Skeletal muscle tissue (tissue), 4 donors: ENCODE data around the gene IQSEC3. TPM values are rescaled to one million over a fixed set of nuclear protein-coding genes. Genes with fewer than 3 reads are reported as not detected.

ENCODE experiments used
- H3K27ac ChIP-seq: one replicate; pipeline ENCODE4 v1.7.0; 2013; ENCODE audit warnings: mild to moderate bottlenecking, low read depth, low read length, inconsistent platforms
- H3K27me3 ChIP-seq, 3 donors: one replicate each; pipeline ENCODE4 v1.7.0; 2013; ENCODE audit warnings: low read length in 3 of 3; ENCODE audit not compliant: control insufficient read depth in 3 of 3, insufficient read depth in 3 of 3
- H3K36me3 ChIP-seq, 3 donors: one replicate each; pipeline ENCODE4 v1.7.0; 2013; ENCODE audit warnings: low read length in 3 of 3; ENCODE audit not compliant: control insufficient read depth in 3 of 3, insufficient read depth in 3 of 3
- H3K4me1 ChIP-seq, 3 donors: one replicate each; pipeline ENCODE4 v1.7.0; 2013; ENCODE audit warnings: low read length in 3 of 3, mild to moderate bottlenecking in 3 of 3; ENCODE audit not compliant: control insufficient read depth in 3 of 3, insufficient read depth in 3 of 3
- H3K4me3 ChIP-seq, 3 donors: one replicate each; pipeline ENCODE4 v1.7.0; 2013; ENCODE audit warnings: low read length in 3 of 3
- H3K9ac ChIP-seq, 3 donors: one replicate each; pipeline ENCODE4 v1.7.0; 2013; ENCODE audit warnings: low read length in 3 of 3, mild to moderate bottlenecking in 3 of 3, moderate library complexity in 2 of 3, low read depth in 1 of 3
- H3K9me3 ChIP-seq, 3 donors: one replicate each; pipeline ENCODE4 v1.7.0; 2013; ENCODE audit warnings: low read length in 3 of 3; ENCODE audit not compliant: control insufficient read depth in 3 of 3
- total RNA-seq: library from RNA; depleted of rRNA; stranded (reverse); fragments of >200 nt; gene quantifications from one replicate; pipeline ENCODE4 v1.2.3, GENCODE V29; 2014
- donor health status: Osteomylitis.

IQSEC3 gene
- total RNA-seq, 1 donor from 2014 or later = 1.0 TPM

GRCh38 chr12:108594-108993, 42.0 kb downstream of the IQSEC3 start:
- Histone ChIP-seq H3K36me3 (no peaks in the 10 kb centered on the region), H3K4me3 (no peak overlapping the region), H3K27ac (no peak overlapping the region), H3K4me1 (peaks cover 0 to 7% (median 5%) of the 10 kb centered on the region in 3 donors), H3K27me3 (peaks cover 9 to 29% (median 23%) of the 10 kb centered on the region in 3 donors), H3K9me3 (no peaks in the 10 kb centered on the region), H3K9ac (no peak overlapping the region)

- H3K9ac ChIP-seq = no peak overlapping the region
- no peaks in the 10 kb centered on the region for H3K9me3 ChIP-seq
- no peak overlapping the region for H3K27ac ChIP-seq
- no peak overlapping the region for H3K4me3 ChIP-seq
- H3K36me3 ChIP-seq = no peaks in the 10 kb centered on the region
- H3K27me3 ChIP-seq = peaks cover 9 to 29% (median 20%) of the 10 kb centered on the region in 3 donors
- H3K4me1 ChIP-seq = peaks cover 0 to 7% (median 5%) of the 10 kb centered on the region in 3 donors
These were observed 42.9 kb downstream of the IQSEC3 start for GRCh38 chr12:109446-109845.

DNA sequence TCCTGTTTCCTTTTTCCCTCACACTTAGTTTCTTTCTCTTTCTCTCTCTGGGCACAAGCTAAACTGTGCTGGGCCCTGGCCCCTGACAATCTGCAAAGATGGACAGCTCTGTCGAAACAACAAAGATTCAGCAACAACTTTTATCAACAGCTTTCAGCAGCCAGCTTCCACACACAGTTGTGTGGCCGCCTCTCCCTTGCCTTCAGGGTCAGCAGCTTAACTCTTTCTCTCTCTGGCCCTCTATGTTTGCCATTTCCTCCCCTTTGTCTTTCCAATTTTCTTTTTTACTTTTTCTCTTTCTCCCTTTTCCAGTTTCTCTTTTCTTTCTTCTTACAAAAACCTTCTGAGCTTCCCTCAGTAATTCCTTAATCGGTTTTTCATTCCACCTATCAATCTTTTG, 43.3 kb downstream of the IQSEC3 start:
- Histone ChIP-seq H3K27me3 (peaks cover 7 to 25% (median 17%) of the 10 kb centered on the region in 3 donors), H3K9ac (no peak overlapping the region), H3K4me3 (no peak overlapping the region), H3K36me3 (no peaks in the 10 kb centered on the region), H3K4me1 (peaks cover 0 to 7% (median 2%) of the 10 kb centered on the region in 3 donors), H3K9me3 (no peaks in the 10 kb centered on the region), H3K27ac (no peak overlapping the region)

DNA sequence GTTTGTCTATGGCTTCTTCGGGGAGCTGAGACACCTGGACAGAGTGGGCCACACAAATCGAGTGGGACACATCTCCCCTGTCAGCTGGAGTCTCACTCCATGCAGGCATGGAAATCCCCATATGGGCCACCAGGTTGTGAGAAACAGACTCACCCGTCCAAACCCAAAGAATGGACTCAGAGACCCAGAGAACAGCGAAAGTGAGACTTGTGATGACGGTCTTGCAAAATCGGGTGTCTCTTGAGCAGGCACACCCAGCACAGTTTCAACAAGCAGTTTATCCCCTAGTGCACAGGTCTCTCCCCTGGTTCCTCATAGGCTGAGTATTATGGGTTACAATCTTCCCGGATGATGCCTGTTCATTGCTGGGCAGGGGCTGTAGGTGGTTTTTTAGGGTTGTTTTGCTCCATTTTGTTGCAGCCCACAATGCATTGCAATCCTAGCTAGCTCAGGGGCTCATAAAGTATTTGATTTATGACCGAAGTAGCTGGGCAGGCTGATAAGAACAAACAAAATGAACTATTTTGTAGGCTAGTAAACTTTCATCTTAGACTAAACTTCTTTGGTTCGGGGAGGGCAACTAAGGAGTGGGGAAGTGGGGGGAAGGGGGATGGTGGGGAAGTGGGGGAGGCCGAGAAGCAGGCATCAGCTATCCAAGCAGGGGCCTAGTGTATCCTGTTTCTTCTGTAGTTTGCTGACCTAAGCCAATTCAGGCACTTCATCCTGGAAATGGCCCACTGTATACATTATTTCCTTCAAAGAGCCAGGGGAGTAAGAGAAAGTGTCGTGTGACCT, 45.3 kb downstream of the IQSEC3 start:
- H3K27me3 ChIP-seq = peaks cover 12 to 26% (median 17%) of the 10 kb centered on the region in 3 donors
- no peak overlapping the region for H3K9ac ChIP-seq
- no peaks in the 10 kb centered on the region for H3K36me3 ChIP-seq
- no peak overlapping the region for H3K4me3 ChIP-seq
- no peaks in the 10 kb centered on the region for H3K9me3 ChIP-seq
- no peak overlapping the region for H3K27ac ChIP-seq
- peaks cover 0 to 7% (median 2%) of the 10 kb centered on the region in 3 donors for H3K4me1 ChIP-seq

DNA sequence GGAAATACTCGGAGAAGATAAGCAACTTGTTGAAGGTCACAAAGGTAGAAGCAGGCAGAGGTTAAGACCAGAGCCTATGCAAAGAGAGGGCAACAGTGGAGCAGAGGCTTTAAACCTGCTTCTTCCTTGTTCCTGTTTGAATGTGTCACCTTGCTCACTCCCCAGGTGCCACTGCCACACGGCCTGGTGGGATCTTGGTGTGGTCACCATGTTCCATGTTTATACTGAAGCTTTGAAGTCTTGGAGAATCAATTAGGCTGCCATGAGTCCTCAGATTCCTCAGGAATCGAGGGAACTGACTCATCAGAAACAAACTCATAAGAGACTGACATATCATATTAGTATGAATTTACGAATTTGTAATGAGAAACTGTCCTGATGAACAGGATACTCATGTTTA, 46.8 kb downstream of the IQSEC3 start:
- Histone ChIP-seq H3K9me3 (no peaks in the 10 kb centered on the region), H3K4me1 (peaks cover 0 to 7% (median 2%) of the 10 kb centered on the region in 3 donors), H3K27me3 (peaks cover 17 to 35% (median 24%) of the 10 kb centered on the region in 3 donors), H3K9ac (no peak overlapping the region), H3K4me3 (no peak overlapping the region), H3K36me3 (no peaks in the 10 kb centered on the region), H3K27ac (no peak overlapping the region)

GRCh38 chr12:114626-115211, 48.2 kb downstream of the IQSEC3 start:
- Histone ChIP-seq H3K4me3 (no peak overlapping the region), H3K4me1 (no peaks in the 10 kb centered on the region), H3K27ac (no peak overlapping the region), H3K9me3 (no peaks in the 10 kb centered on the region), H3K9ac (no peak overlapping the region), H3K36me3 (no peaks in the 10 kb centered on the region), H3K27me3 (peaks cover 24 to 41% (median 27%) of the 10 kb centered on the region in 3 donors)

- no peak overlapping the region for H3K9ac ChIP-seq
- no peaks in the 10 kb centered on the region for H3K9me3 ChIP-seq
- H3K27ac ChIP-seq = no peak overlapping the region
- H3K4me1 ChIP-seq = no peaks in the 10 kb centered on the region
- H3K27me3 ChIP-seq = peaks cover 24 to 39% (median 27%) of the 10 kb centered on the region in 3 donors
- H3K36me3 ChIP-seq = no peaks in the 10 kb centered on the region
- no peak overlapping the region for H3K4me3 ChIP-seq
These were observed 49.0 kb downstream of the IQSEC3 start for GRCh38 chr12:115518-115917.

- no peak overlapping the region for H3K9ac ChIP-seq
- H3K27ac ChIP-seq = no peak overlapping the region
- H3K4me3 ChIP-seq = no peak overlapping the region
- H3K27me3 ChIP-seq = peaks cover 24 to 35% (median 27%) of the 10 kb centered on the region in 3 donors
- H3K4me1 ChIP-seq = no peaks in the 10 kb centered on the region
- no peaks in the 10 kb centered on the region for H3K9me3 ChIP-seq
- no peaks in the 10 kb centered on the region for H3K36me3 ChIP-seq
These were observed 49.7 kb downstream of the IQSEC3 start for GRCh38 chr12:115960-116915.

- no peak overlapping the region for H3K4me3 ChIP-seq
- H3K9ac ChIP-seq = no peak overlapping the region
- no peak overlapping the region for H3K27ac ChIP-seq
- peaks cover 24 to 35% (median 24%) of the 10 kb centered on the region in 3 donors for H3K27me3 ChIP-seq
- H3K36me3 ChIP-seq = no peaks in the 10 kb centered on the region
- H3K9me3 ChIP-seq = no peaks in the 10 kb centered on the region
- H3K4me1 ChIP-seq = no peaks in the 10 kb centered on the region
These were observed 50.7 kb downstream of the IQSEC3 start for GRCh38 chr12:117311-117710.
